ENCODE measurements around the gene NRL.

The NRL gene

GRCh38 chr14:24138396-24139271 is 23.9 kb upstream of the NRL start:
- Histone ChIP-seq H3K9me3 (ENCODE audit: low read depth, low read length) (no peaks in the 10 kb centered on the region), H3K27ac (no peak overlapping the region), H3K9ac (ENCODE audit: insufficient read length) (no peak overlapping the region), H3K4me3 (no peak overlapping the region), H3K36me3 (ENCODE audit: insufficient read depth, low read length) (peaks cover 19% of the 10 kb centered on the region)
- DNase-seq (ENCODE audit: low read depth, low spot score): no peak
- TF ChIP-seq FOXP2 (optimal IDR thresholded peaks at IDR 0.05; ENCODE audit: control extremely low read depth, extremely low read length, insufficient read depth) (no peak), POLR2AphosphoS5 (IDR thresholded peaks at IDR 0.05; ENCODE audit: borderline replicate concordance, low read depth, low read length) (0 out of 2 replicates have a peak, but pooled peaks have one; percentile 6), EZH2 (IDR thresholded peaks at IDR 0.05) (no peak)

GRCh38 chr14:24137529-24138395 is 23.0 kb upstream of the NRL start:
- Histone ChIP-seq H3K36me3 (ENCODE audit: insufficient read depth, low read length) (peaks cover 19% of the 10 kb centered on the region), H3K4me3 (no peak overlapping the region), H3K9ac (ENCODE audit: insufficient read length) (no peak overlapping the region), H3K9me3 (ENCODE audit: low read depth, low read length) (no peaks in the 10 kb centered on the region), H3K27ac (no peak overlapping the region)
- no peak for DNase-seq (ENCODE audit: low read depth, low spot score)
- no peak for TF ChIP-seq FOXP2 (optimal IDR thresholded peaks at IDR 0.05; ENCODE audit: control extremely low read depth, extremely low read length, insufficient read depth)
- TF ChIP-seq EZH2 (IDR thresholded peaks at IDR 0.05): no peak
- TF ChIP-seq POLR2AphosphoS5 (IDR thresholded peaks at IDR 0.05; ENCODE audit: borderline replicate concordance, low read depth, low read length): no peak; the same call in 1 of the 2 replicates

GRCh38 chr14:24136684-24137528 is 22.2 kb upstream of the NRL start:
- DNase-seq (ENCODE audit: low read depth, low spot score): no peak
- H3K4me3 ChIP-seq: peak overlapping the region; percentile 94
- H3K9ac ChIP-seq (ENCODE audit: insufficient read length): peak overlapping the region; percentile 84
- H3K27ac ChIP-seq: no peak overlapping the region
- no peaks in the 10 kb centered on the region for H3K9me3 ChIP-seq (ENCODE audit: low read depth, low read length)
- peaks cover 19% of the 10 kb centered on the region for H3K36me3 ChIP-seq (ENCODE audit: insufficient read depth, low read length)
- TF ChIP-seq POLR2AphosphoS5 (IDR thresholded peaks at IDR 0.05; ENCODE audit: borderline replicate concordance, low read depth, low read length) (no peak), FOXP2 (optimal IDR thresholded peaks at IDR 0.05; ENCODE audit: control extremely low read depth, extremely low read length, insufficient read depth) (no peak), EZH2 (IDR thresholded peaks at IDR 0.05) (no peak)

GRCh38 chr14:24135834-24136683 is 21.3 kb upstream of the NRL start, which contains the start of gene PSME1:
TSS of gene PSME1 (plus strand) at chr14:24136194. CDS start at chr14:24136263, 69 bp downstream.
- TF ChIP-seq POLR2AphosphoS5 (IDR thresholded peaks at IDR 0.05; ENCODE audit: borderline replicate concordance, low read depth, low read length) (peak; percentile 71; the same call in 1 of the 2 replicates), EZH2 (IDR thresholded peaks at IDR 0.05) (no peak), FOXP2 (optimal IDR thresholded peaks at IDR 0.05; ENCODE audit: control extremely low read depth, extremely low read length, insufficient read depth) (peak; percentile 77)
- no peak for DNase-seq (ENCODE audit: low read depth, low spot score)
- Histone ChIP-seq H3K4me3 (peak within 1 kb of the TSS; percentile 94), H3K27ac (no peak within 1 kb of the TSS), H3K9ac (ENCODE audit: insufficient read length) (peak within 1 kb of the TSS; percentile 84), H3K36me3 (ENCODE audit: insufficient read depth, low read length) (peaks cover 19% of the 10 kb centered on the region), H3K9me3 (ENCODE audit: low read depth, low read length) (no peaks in the 10 kb centered on the region)

GRCh38 chr14:24135584-24135833 is 20.8 kb upstream of the NRL start:
- Histone ChIP-seq H3K9ac (ENCODE audit: insufficient read length) (no peak overlapping the region), H3K36me3 (ENCODE audit: insufficient read depth, low read length) (peaks cover 19% of the 10 kb centered on the region), H3K4me3 (peak overlapping the region; percentile 94), H3K9me3 (ENCODE audit: low read depth, low read length) (no peaks in the 10 kb centered on the region), H3K27ac (no peak overlapping the region)
- TF ChIP-seq FOXP2 (optimal IDR thresholded peaks at IDR 0.05; ENCODE audit: control extremely low read depth, extremely low read length, insufficient read depth): no peak
- TF ChIP-seq POLR2AphosphoS5 (IDR thresholded peaks at IDR 0.05; ENCODE audit: borderline replicate concordance, low read depth, low read length): no peak
- TF ChIP-seq EZH2 (IDR thresholded peaks at IDR 0.05): no peak
- no peak for DNase-seq (ENCODE audit: low read depth, low spot score)

GRCh38 chr14:24133735-24134134 is 19.0 kb upstream of the NRL start:
- no peak overlapping the region for H3K27ac ChIP-seq

GRCh38 chr14:24132976-24133375 is 18.2 kb upstream of the NRL start:
- no peak for TF ChIP-seq EZH2 (IDR thresholded peaks at IDR 0.05)
- no peak for TF ChIP-seq POLR2AphosphoS5 (IDR thresholded peaks at IDR 0.05; ENCODE audit: borderline replicate concordance, low read depth, low read length)
- no peak for TF ChIP-seq FOXP2 (optimal IDR thresholded peaks at IDR 0.05; ENCODE audit: control extremely low read depth, extremely low read length, insufficient read depth)
- Histone ChIP-seq H3K9ac (ENCODE audit: insufficient read length) (no peak overlapping the region), H3K27ac (no peak overlapping the region), H3K9me3 (ENCODE audit: low read depth, low read length) (no peaks in the 10 kb centered on the region), H3K4me3 (no peak overlapping the region), H3K36me3 (ENCODE audit: insufficient read depth, low read length) (peaks cover under 1% of the 10 kb centered on the region; the same call in 1 of the 2 replicates)
- no peak for DNase-seq (ENCODE audit: low read depth, low spot score)

More at GRCh38 chr14:24133735-24134134, 19.0 kb upstream of the NRL start:
- TF ChIP-seq POLR2AphosphoS5 (IDR thresholded peaks at IDR 0.05; ENCODE audit: borderline replicate concordance, low read depth, low read length) (no peak), EZH2 (IDR thresholded peaks at IDR 0.05) (no peak), FOXP2 (optimal IDR thresholded peaks at IDR 0.05; ENCODE audit: control extremely low read depth, extremely low read length, insufficient read depth) (no peak)
- peaks cover 8% of the 10 kb centered on the region for H3K36me3 ChIP-seq (ENCODE audit: insufficient read depth, low read length)
- no peaks in the 10 kb centered on the region for H3K9me3 ChIP-seq (ENCODE audit: low read depth, low read length)
- no peak overlapping the region for H3K4me3 ChIP-seq
- no peak overlapping the region for H3K9ac ChIP-seq (ENCODE audit: insufficient read length)
- no peak for DNase-seq (ENCODE audit: low read depth, low spot score)

All from SK-N-MC (cell line).